CD14-positive monocyte (primary cell): ENCODE data around the gene PPP4R1. TPM values are rescaled to one million over a fixed set of nuclear protein-coding genes. Genes with fewer than 3 reads are reported as not detected.

Source experiments
- DNase-seq, 3 donors: peaks; one replicate each; pipeline ENCODE4 v3.0.0-alpha.2; 2011 to 2022
- H2AFZ ChIP-seq: 2 replicates; pipeline ENCODE4 v1.6.0; 2012; ENCODE audit warnings: mild to moderate bottlenecking, low read depth, low read length, inconsistent platforms; ENCODE audit not compliant: insufficient read depth, poor library complexity, severe bottlenecking
- H3K27ac ChIP-seq, 2 donors: 1 replicate in 1 of 2; 2 replicates in 1 of 2; pipeline ENCODE4 v1.5.1; 2012 to 2013; ENCODE audit warnings: low read length in 2 of 2, control low read depth in 1 of 2, inconsistent platforms in 1 of 2, low read depth in 1 of 2, mild to moderate bottlenecking in 1 of 2
- H3K27me3 ChIP-seq, 2 donors: one replicate each; pipeline versions ENCODE4 v1.6.0 to v1.6.1; 2011 to 2013; ENCODE audit warnings: low read length in 2 of 2; ENCODE audit not compliant: control insufficient read depth in 2 of 2, insufficient read depth in 2 of 2
- H3K36me3 ChIP-seq, 2 donors: replicated peaks in 1 of 2; 1 replicate in 1 of 2; 2 replicates in 1 of 2; pipeline versions ENCODE4 v1.5.1 to v1.6.1; 2012 to 2013; ENCODE audit warnings: low read length in 2 of 2, control low read depth in 1 of 2, inconsistent platforms in 1 of 2, mild to moderate bottlenecking in 1 of 2; ENCODE audit not compliant: insufficient read depth in 2 of 2, control insufficient read depth in 1 of 2
- H3K4me1 ChIP-seq, 2 donors: 1 replicate in 1 of 2; 2 replicates in 1 of 2; pipeline versions ENCODE4 v1.5.1 to v1.6.1; 2012 to 2013; ENCODE audit warnings: low read length in 2 of 2, control low read depth in 1 of 2, inconsistent platforms in 1 of 2, mild to moderate bottlenecking in 1 of 2, moderate library complexity in 1 of 2; ENCODE audit not compliant: insufficient read depth in 2 of 2, control insufficient read depth in 1 of 2
- H3K4me2 ChIP-seq: replicated peaks from 2 replicates; pipeline ENCODE3; 2012; ENCODE audit warnings: low read length, moderate library complexity, mild to moderate bottlenecking; ENCODE audit not compliant: poor library complexity, severe bottlenecking; ENCODE audit errors: extremely low read depth
- H3K4me3 ChIP-seq, 3 experiments: fragments of 200-600 bp in 1 of 3; sonication (generic) in 1 of 3; replicated peaks in 1 of 3; 1 replicate in 2 of 3; 2 replicates in 1 of 3; pipeline ENCODE4 v1.5.1; 2011 to 2013; ENCODE audit warnings: low read length in 3 of 3, mild to moderate bottlenecking in 3 of 3, control low read depth in 2 of 3, low read depth in 2 of 3, inconsistent platforms in 1 of 3, moderate library complexity in 1 of 3
- H3K79me2 ChIP-seq: 2 replicates; pipeline ENCODE4 v1.6.0; 2012; ENCODE audit warnings: mild to moderate bottlenecking, control low read depth, inconsistent platforms, low read length, moderate library complexity; ENCODE audit not compliant: insufficient read depth
- H3K9ac ChIP-seq: 2 replicates; pipeline ENCODE4 v1.6.0; 2017; ENCODE audit warnings: low read length, mild to moderate bottlenecking; ENCODE audit not compliant: insufficient read depth, poor library complexity, severe bottlenecking
- H3K9me3 ChIP-seq, 2 donors: replicated peaks in 1 of 2; 1 replicate in 1 of 2; 2 replicates in 1 of 2; pipeline versions ENCODE4 v1.5.1 to v1.6.1; 2012 to 2013; ENCODE audit warnings: low read length in 2 of 2, control low read depth in 1 of 2; ENCODE audit not compliant: control insufficient read depth in 1 of 2, insufficient read depth in 1 of 2
- H4K20me1 ChIP-seq: 2 replicates; pipeline ENCODE4 v1.6.0; 2012; ENCODE audit warnings: mild to moderate bottlenecking, low read length, control low read depth, moderate library complexity; ENCODE audit not compliant: insufficient read depth
- H3K27ac Mint-ChIP-seq, 7 donors: one replicate each; pipeline ENCODE4 v1.8.0; 2020; ENCODE audit warnings: mild to moderate bottlenecking in 7 of 7, mixed read lengths in 7 of 7, moderate library complexity in 6 of 7, inconsistent platforms in 2 of 7
- H3K27me3 Mint-ChIP-seq, 3 donors: one replicate each; pipeline ENCODE4 v1.8.0; 2021 to 2022; ENCODE audit warnings: low read depth in 3 of 3, mild to moderate bottlenecking in 3 of 3, mixed read lengths in 3 of 3, moderate library complexity in 3 of 3, inconsistent platforms in 1 of 3
- H3K36me3 Mint-ChIP-seq, 2 donors: one replicate each; pipeline ENCODE4 v1.8.0; 2020; ENCODE audit warnings: mixed read lengths in 2 of 2, inconsistent platforms in 1 of 2, mild to moderate bottlenecking in 1 of 2
- H3K4me1 Mint-ChIP-seq: one replicate; pipeline ENCODE4 v1.8.0; 2020; ENCODE audit warnings: mild to moderate bottlenecking, mixed read lengths
- H3K4me3 Mint-ChIP-seq, 2 donors: one replicate each; pipeline ENCODE4 v1.8.0; 2020; ENCODE audit warnings: mild to moderate bottlenecking in 2 of 2, mixed read lengths in 2 of 2, moderate library complexity in 1 of 2
- H3K9me3 Mint-ChIP-seq, 7 donors: one replicate each; pipeline ENCODE4 v1.8.0; 2020 to 2022; ENCODE audit warnings: mixed read lengths in 7 of 7, mild to moderate bottlenecking in 6 of 7, moderate library complexity in 6 of 7, inconsistent platforms in 2 of 7
- CTCF ChIP-seq: fragments of 200-600 bp; IDR thresholded peaks from one replicate; pipeline ENCODE4 v1.8.0; 2022; ENCODE audit warnings: antibody characterized with exemption, mild to moderate bottlenecking
- WGBS: methylation state at CpG from one replicate; pipeline ENCODE4 v1.1.5; 2013; ENCODE audit warnings: missing lambda C conversion rate; ENCODE audit not compliant: insufficient coverage; 5-methylcytosine and 5-hydroxymethylcytosine counted together
- intact Hi-C, 2 donors: fragments of 100-400 bp; cut with micrococcal nuclease; formaldehyde crosslinking; loops; one replicate each; pipeline versions ENCODE4 v1.15.0 to v1.15.1; 2023
- polyA plus RNA-seq, 3 donors: library from polyadenylated mRNA; depleted of rRNA in 1 of 3; unstranded in 2 of 3; stranded (reverse) in 1 of 3; fragments of 300-500 nt in 2 of 3; fragments of >200 nt in 1 of 3; fragmentation: Illumina TruSeq in 2 of 3; gene quantifications; 1 replicate in 2 of 3; 2 replicates in 1 of 3; pipeline ENCODE4 v1.2.3, GENCODE V29; 2012 to 2021
- small RNA-seq: library from RNA; depleted of rRNA; stranded (forward); fragments of <200 nt; gene quantifications from one replicate; pipeline ENCODE3, GENCODE V24; 2012; ENCODE audit warnings: low read depth; ENCODE audit not compliant: insufficient read length

Gene PPP4R1
- polyA plus RNA-seq, 3 donors = 22.0 to 45.3 (median 24.6) TPM

GRCh38 chr18:9507565-9508088 lies 106.7 kb downstream of the PPP4R1 start:
- Histone ChIP-seq H3K4me2 (no peak overlapping the region), H3K36me3 (peaks cover under 1 to 5% of the 10 kb centered on the region in 2 donors), H3K4me3 (no peak overlapping the region), H3K9me3 (peaks cover 9 to 11% of the 10 kb centered on the region in 2 donors), H3K27ac (no peak overlapping the region), H2AFZ (no peak overlapping the region), H3K27me3 (no peaks in the 10 kb centered on the region), H3K4me1 (no peaks in the 10 kb centered on the region), H3K79me2 (peaks cover 87% of the 10 kb centered on the region), H3K9ac (no peak overlapping the region), H4K20me1 (peaks cover 51% of the 10 kb centered on the region)
- no CpG with 5 or more reads among the region's 2 CpGs for whole genome bisulfite sequencing
- Mint-ChIP-seq H3K27me3 (no peaks in the 10 kb centered on the region), H3K36me3 (peaks cover 6 to 13% of the 10 kb centered on the region in 2 donors), H3K4me3 (no peak overlapping the region), H3K27ac (peak overlapping the region in 1 of 7 donors; percentile 61), H3K9me3 (peaks cover 8 to 11% (median 10%) of the 10 kb centered on the region in 7 donors), H3K4me1 (peaks cover 4% of the 10 kb centered on the region)
- no peak for DNase-seq
- TF ChIP-seq CTCF = no peak
- intact Hi-C loops = no loop called here

GRCh38 chr18:9506046-9506792 lies 108.1 kb downstream of the PPP4R1 start:
- peaks cover 0 to 10% of the 10 kb centered on the region in 2 donors for H3K36me3 ChIP-seq
- Mint-ChIP-seq H3K27ac (peak overlapping the region in 1 of 7 donors; percentile 18), H3K4me1 (peaks cover 4% of the 10 kb centered on the region), H3K9me3 (peaks cover 18 to 23% (median 22%) of the 10 kb centered on the region in 7 donors), H3K4me3 (no peak overlapping the region), H3K27me3 (no peaks in the 10 kb centered on the region), H3K36me3 (peaks cover 12 to 23% of the 10 kb centered on the region in 2 donors)
- H3K9ac ChIP-seq = no peak overlapping the region
- TF ChIP-seq CTCF = no peak
- H3K4me3 ChIP-seq = no peak overlapping the region
- DNase-seq = no peak
- H4K20me1 ChIP-seq = peaks cover 42% of the 10 kb centered on the region
- H3K27me3 ChIP-seq = no peaks in the 10 kb centered on the region
- no peak overlapping the region for H3K4me2 ChIP-seq
- H3K9me3 ChIP-seq = peaks cover 20% of the 10 kb centered on the region in 2 donors
- H3K79me2 ChIP-seq = peaks cover 86% of the 10 kb centered on the region
- 96% methylated on average over 3 of the region's 4 CpGs for WGBS
- no peaks in the 10 kb centered on the region for H3K4me1 ChIP-seq
- intact Hi-C loops = no loop called here
- no peak overlapping the region for H2AFZ ChIP-seq
- no peak overlapping the region for H3K27ac ChIP-seq

Small RNA genes lying within 50 kb of the gene (small RNA-seq; reads per million reads assigned to genes)
- gene RNU2-27P = 0.71 reads per million
- gene RNU6-903P = not detected

Other genes with a start within 250 kb of the PPP4R1 start
- gene RALBP1, start 139.0 kb downstream of the PPP4R1 start, polyA plus RNA-seq = 10 to 100 TPM; 21.5 to 36.0 (median 32.8) TPM
- 100 to 1,000 TPM; 106 to 367 (median 348) TPM for gene RAB31, start 93.7 kb upstream of the PPP4R1 start, polyA plus RNA-seq